SHP77 (cell line): ENCODE measurements around the gene ITM2C.

ENCODE experiments used
- DNase-seq, 2 experiments: peaks; one replicate each; lab custom pipeline; 2025; lab: John Stamatoyannopoulos, UW

The ITM2C gene

DNA sequence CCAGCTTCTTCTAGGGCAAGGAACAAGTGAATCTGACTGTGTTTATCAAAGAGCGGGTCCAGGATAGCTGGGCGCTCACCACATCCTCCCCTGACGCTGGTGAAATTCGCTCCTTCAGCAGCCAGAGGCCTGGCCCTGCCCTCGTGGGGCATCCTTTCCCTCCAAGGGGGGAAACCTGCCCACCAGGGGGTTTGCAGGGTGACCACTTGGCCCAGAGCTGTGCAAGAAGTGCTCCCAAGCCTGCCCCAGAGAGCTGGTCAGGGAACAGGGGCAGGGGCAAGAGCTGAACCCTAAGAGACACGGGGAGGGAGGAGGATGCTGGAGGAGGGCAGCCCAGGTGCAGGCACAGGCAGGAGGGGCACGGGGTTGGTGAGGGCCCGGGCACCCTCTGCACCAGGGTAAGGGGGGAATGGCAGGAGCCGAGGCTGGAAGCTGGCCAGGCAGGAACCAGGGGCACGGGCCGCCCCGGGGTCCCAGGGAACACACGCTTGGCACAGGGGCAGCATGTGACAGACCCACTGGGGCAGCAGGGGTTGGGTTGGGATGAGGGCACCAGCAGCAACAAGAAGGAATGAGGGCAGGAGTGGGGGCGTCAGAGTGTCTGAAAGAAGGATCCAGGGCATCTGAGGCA lies 63.1 kb downstream of the ITM2C start:
- DNase-seq = no peak
